Keratinocyte (primary cell): ENCODE measurements around the gene MYH2. TPM values are rescaled to one million over a fixed set of nuclear protein-coding genes. Genes with fewer than 3 reads are reported as not detected.

Experiments used
- DNase-seq: peaks from one replicate; pipeline ENCODE4 v3.0.0-alpha.2; 2011; ENCODE audit warnings: low read depth, missing footprints, low spot score
- FAIRE-seq: peaks from 2 replicates; lab custom pipeline; 2011; peaks lifted over from hg19 to GRCh38; lab: Jason Lieb, UNC
- H2AFZ ChIP-seq: 2 replicates; pipeline ENCODE4 v1.6.0; 2012; ENCODE audit warnings: low read length, control low read depth, inconsistent platforms; ENCODE audit not compliant: control insufficient read depth
- H3K27ac ChIP-seq: 2 replicates; pipeline ENCODE4 v1.5.1; 2011; ENCODE audit warnings: low read length; ENCODE audit not compliant: control insufficient read depth, insufficient read depth
- H3K27me3 ChIP-seq: 3 replicates; pipeline ENCODE4 v1.6.0; 2011; ENCODE audit warnings: low read length; ENCODE audit not compliant: control insufficient read depth, insufficient read depth; ENCODE audit errors: extremely low read depth
- H3K36me3 ChIP-seq, 2 experiments: 2 replicates in 1 of 2; 3 replicates in 1 of 2; pipeline ENCODE4 v1.5.1; 2011; ENCODE audit warnings: low read length in 2 of 2, mild to moderate bottlenecking in 1 of 2; ENCODE audit not compliant: control insufficient read depth in 2 of 2, insufficient read depth in 2 of 2; ENCODE audit errors: extremely low read depth in 1 of 2
- H3K4me1 ChIP-seq: 3 replicates; pipeline ENCODE4 v1.5.1; 2011; ENCODE audit warnings: low read length; ENCODE audit not compliant: control insufficient read depth, insufficient read depth; ENCODE audit errors: extremely low read depth
- H3K4me2 ChIP-seq: 3 replicates; pipeline ENCODE4 v1.6.0; 2011; ENCODE audit warnings: low read depth, low read length; ENCODE audit not compliant: control insufficient read depth, insufficient read depth; ENCODE audit errors: extremely low read depth
- H3K4me3 ChIP-seq, 3 experiments: fragments of 200-600 bp in 1 of 3; sonication (generic) in 1 of 3; 2 replicates in 2 of 3; 3 replicates in 1 of 3; pipeline ENCODE4 v1.5.1; 2011 to 2016; ENCODE audit warnings: low read length in 3 of 3, mild to moderate bottlenecking in 3 of 3, control low read depth in 2 of 3, inconsistent platforms in 1 of 3, low read depth in 1 of 3, mixed read lengths in 1 of 3, mixed run types in 1 of 3, moderate library complexity in 1 of 3; ENCODE audit not compliant: control insufficient read depth in 2 of 3, insufficient read depth in 2 of 3; ENCODE audit errors: extremely low read depth in 1 of 3
- H3K79me2 ChIP-seq: 2 replicates; pipeline ENCODE4 v1.6.0; 2012; ENCODE audit warnings: low read length; ENCODE audit not compliant: control insufficient read depth, insufficient read depth
- H3K9ac ChIP-seq: 3 replicates; pipeline ENCODE4 v1.6.0; 2011; ENCODE audit warnings: low read length; ENCODE audit not compliant: control insufficient read depth, insufficient read depth; ENCODE audit errors: extremely low read depth
- H3K9me1 ChIP-seq: 3 replicates; pipeline ENCODE4 v1.6.0; 2011; ENCODE audit warnings: low read length; ENCODE audit not compliant: control insufficient read depth, insufficient read depth; ENCODE audit errors: extremely low read depth
- H3K9me3 ChIP-seq: 2 replicates; pipeline ENCODE4 v1.5.1; 2012; ENCODE audit warnings: low read depth, low read length; ENCODE audit not compliant: control insufficient read depth
- H4K20me1 ChIP-seq: 3 replicates; pipeline ENCODE4 v1.6.0; 2011; ENCODE audit warnings: low read length; ENCODE audit not compliant: control insufficient read depth, insufficient read depth; ENCODE audit errors: extremely low read depth
- CTCF ChIP-seq, 3 experiments: IDR thresholded peaks in 1 of 3; conservative IDR thresholded peaks in 1 of 3; optimal IDR thresholded peaks in 1 of 3; 2 replicates in 2 of 3; 3 replicates in 1 of 3; pipeline versions ENCODE3 to v1.5.1; 2011; ENCODE audit warnings: low read length in 3 of 3, mild to moderate bottlenecking in 3 of 3, moderate library complexity in 2 of 3, control low read depth in 1 of 3, inconsistent platforms in 1 of 3; ENCODE audit not compliant: insufficient read depth in 2 of 3; ENCODE audit errors: extremely low read depth in 1 of 3
- EZH2 ChIP-seq: IDR thresholded peaks from one replicate; pipeline ENCODE4 v1.6.1; 2012; ENCODE audit warnings: inconsistent platforms, mild to moderate bottlenecking, low read length, moderate library complexity
- dilution Hi-C: fragments of 300-500 bp; cut with MboI; formaldehyde crosslinking; loops from one replicate; pipeline ENCODE4 v1.7.0; 2020; ENCODE audit warnings: low sequenced_read_pairs; ENCODE audit not compliant: extremely low pct_ligation_motif_present
- polyA plus RNA-seq, 5 experiments: library from polyadenylated mRNA; depleted of rRNA in 3 of 5; stranded (reverse) in 3 of 5; stranded (forward) in 1 of 5; unstranded in 1 of 5; fragments of >200 nt; gene quantifications; 1 replicate in 1 of 5; 2 replicates in 3 of 5; 3 replicates in 1 of 5; pipeline versions ENCODE4 v1.2.1 to v1.2.3, GENCODE V29; 2011 to 2012; ENCODE audit warnings: missing spikeins in 2 of 5, low read depth in 1 of 5, low replicate concordance in 1 of 5

Gene MYH2
- polyA plus RNA-seq, 1 donor (not counting 4 experiments of a cell fraction or from before 2014, with no cell fraction given): not detected

GRCh38 chr17:10579270-10579669 lies 29.8 kb upstream of the MYH2 start:
- no peak for DNase-seq
- Histone ChIP-seq H3K4me3 (no peak overlapping the region), H4K20me1 (no peaks in the 10 kb centered on the region), H3K4me2 (no peak overlapping the region), H3K36me3 (no peaks in the 10 kb centered on the region), H3K9me1 (no peaks in the 10 kb centered on the region), H3K79me2 (no peaks in the 10 kb centered on the region), H3K27ac (no peak overlapping the region), H3K9ac (no peak overlapping the region), H3K9me3 (no peaks in the 10 kb centered on the region), H3K27me3 (no peaks in the 10 kb centered on the region), H3K4me1 (no peaks in the 10 kb centered on the region), H2AFZ (no peak overlapping the region)
- dilution Hi-C loops: no loop called here
- FAIRE-seq: no peak
- TF ChIP-seq EZH2 (no peak), CTCF (optimal IDR thresholded peaks at IDR 0.05 in 1 of 3, IDR thresholded peaks at IDR 0.05 in 1 of 3, conservative IDR thresholded peaks at IDR 0.05 in 1 of 3; ENCODE audit: extremely low read depth in 1 of 3, insufficient read depth in 2 of 3, low read length in 3 of 3) (no peak)

GRCh38 chr17:10574324-10574723 lies 24.9 kb upstream of the MYH2 start:
- Histone ChIP-seq H3K9me3 (no peaks in the 10 kb centered on the region), H3K4me1 (no peaks in the 10 kb centered on the region), H3K4me3 (no peak overlapping the region), H3K9ac (no peak overlapping the region), H3K27ac (no peak overlapping the region), H4K20me1 (no peaks in the 10 kb centered on the region), H3K36me3 (no peaks in the 10 kb centered on the region), H3K9me1 (no peaks in the 10 kb centered on the region), H3K27me3 (no peaks in the 10 kb centered on the region), H3K79me2 (no peaks in the 10 kb centered on the region), H2AFZ (no peak overlapping the region), H3K4me2 (peak overlapping the region; percentile 25)
- dilution Hi-C loops: no loop called here
- no peak for TF ChIP-seq EZH2
- no peak for FAIRE-seq
- no peak for DNase-seq

GRCh38 chr17:10563991-10564660 lies 14.7 kb upstream of the MYH2 start:
- no peak for FAIRE-seq
- H3K9me1 ChIP-seq: no peaks in the 10 kb centered on the region
- H3K36me3 ChIP-seq: no peaks in the 10 kb centered on the region
- no peak overlapping the region for H3K4me3 ChIP-seq
- H3K9me3 ChIP-seq: no peaks in the 10 kb centered on the region
- H2AFZ ChIP-seq: no peak overlapping the region
- TF ChIP-seq EZH2 (no peak), CTCF (optimal IDR thresholded peaks at IDR 0.05 in 1 of 3, IDR thresholded peaks at IDR 0.05 in 1 of 3, conservative IDR thresholded peaks at IDR 0.05 in 1 of 3; ENCODE audit: extremely low read depth in 1 of 3, insufficient read depth in 2 of 3, low read length in 3 of 3) (no peak)
- DNase-seq: no peak
- dilution Hi-C loops: no loop called here
- no peaks in the 10 kb centered on the region for H3K27me3 ChIP-seq
- H3K4me1 ChIP-seq: no peaks in the 10 kb centered on the region
- no peak overlapping the region for H3K4me2 ChIP-seq
- H3K79me2 ChIP-seq: no peaks in the 10 kb centered on the region
- no peak overlapping the region for H3K27ac ChIP-seq
- no peak overlapping the region for H3K9ac ChIP-seq
- no peaks in the 10 kb centered on the region for H4K20me1 ChIP-seq
